GM12878 (cell line): ENCODE measurements around the gene RYR2. TPM values are rescaled to one million over a fixed set of nuclear protein-coding genes. Genes with fewer than 3 reads are reported as not detected.

Experiments
- CEBPZ ChIP-seq: fragments of 150-350 bp; IDR thresholded peaks from 2 replicates; pipeline ENCODE4 v1.6.1; 2016; ENCODE audit warnings: low read depth, low read length
- CHD1 ChIP-seq: IDR thresholded peaks from 2 replicates; pipeline ENCODE4 v1.6.1; 2012; ENCODE audit warnings: low read depth, low read length, improper control_type of control experiment
- CHD4 ChIP-seq: fragments of 200-600 bp; sonication (generic); IDR thresholded peaks from 2 replicates; pipeline ENCODE4 v1.6.1; 2016; ENCODE audit warnings: mild to moderate bottlenecking
- JUND ChIP-seq: IDR thresholded peaks from 2 replicates; pipeline ENCODE4 v1.6.1; 2012; ENCODE audit warnings: low read depth, mild to moderate bottlenecking, low read length, improper control_type of control experiment, moderate library complexity
- POLR2AphosphoS2 ChIP-seq: IDR thresholded peaks from 2 replicates; pipeline ENCODE4 v1.6.1; 2011; ENCODE audit warnings: low read depth, mild to moderate bottlenecking, low read length, improper control_type of control experiment, moderate library complexity
- PRDM15 ChIP-seq: fragments of 450-650 bp; formaldehyde crosslinking; IDR thresholded peaks from 2 replicates; pipeline ENCODE4 v1.4.0; 2020; ENCODE audit warnings: mild to moderate bottlenecking, moderate library complexity
- SP1 ChIP-seq: IDR thresholded peaks from one replicate; pipeline ENCODE4 v1.6.1; 2011; ENCODE audit warnings: low read depth, low read length
- WRNIP1 ChIP-seq: IDR thresholded peaks from 2 replicates; pipeline ENCODE4 v1.6.1; 2011; ENCODE audit warnings: low read depth, low read length, improper control_type of control experiment, borderline replicate concordance
- polyA plus RNA-seq, 11 experiments: library from polyadenylated mRNA; depleted of rRNA in 4 of 11; unstranded in 6 of 11; stranded (reverse) in 5 of 11; fragments of >200 nt; fragmentation: Nextera tagmentation in 4 of 11; fragmentation: Illumina TruSeq in 1 of 11; extraction: Ambion mirVana in 4 of 11; extraction: Trizol in 1 of 11; gene quantifications; 1 replicate in 1 of 11; 2 replicates in 10 of 11; pipeline versions ENCODE4 v1.2.1 to v1.2.3, GENCODE V29; 2011 to 2016; ENCODE audit warnings: inconsistent platforms in 2 of 11, missing spikeins in 2 of 11, low read depth in 1 of 11
- total RNA-seq, 4 experiments: library from RNA; depleted of rRNA in 3 of 4; stranded (reverse); fragments of >200 nt in 3 of 4; fragmentation: Illumina TruSeq in 1 of 4; extraction: Trizol in 1 of 4; gene quantifications; 2 replicates each; pipeline versions ENCODE4 v1.2.1 to v1.2.3, GENCODE V29; 2013 to 2021

The RYR2 gene
- total and polyA plus RNA-seq, 10 of the 15 experiments (the other 5 are each of a cell fraction or from before 2014, with no cell fraction given), result 0.01 to 0.04 TPM; not detected in 8

GRCh38 chr1:237556911-237557310, 514.9 kb downstream of the RYR2 start (continued):
- TF ChIP-seq PRDM15 (CRISPR knock-in tag) (no peak), WRNIP1 (no peak), CEBPZ (no peak), JUND (no peak), CHD4 (no peak), SP1 (no peak), POLR2AphosphoS2 (no peak), CHD1 (no peak)
